ENCODE measurements around the gene CDH2. TPM values are rescaled to one million over a fixed set of nuclear protein-coding genes. Genes with fewer than 3 reads are reported as not detected.
A peak's percentile ranks its signal among the peaks of the same experiment; 100 is the strongest.

The CDH2 gene
- total RNA-seq, 1 donor from 2014 or later: 53.4 TPM

DNA sequence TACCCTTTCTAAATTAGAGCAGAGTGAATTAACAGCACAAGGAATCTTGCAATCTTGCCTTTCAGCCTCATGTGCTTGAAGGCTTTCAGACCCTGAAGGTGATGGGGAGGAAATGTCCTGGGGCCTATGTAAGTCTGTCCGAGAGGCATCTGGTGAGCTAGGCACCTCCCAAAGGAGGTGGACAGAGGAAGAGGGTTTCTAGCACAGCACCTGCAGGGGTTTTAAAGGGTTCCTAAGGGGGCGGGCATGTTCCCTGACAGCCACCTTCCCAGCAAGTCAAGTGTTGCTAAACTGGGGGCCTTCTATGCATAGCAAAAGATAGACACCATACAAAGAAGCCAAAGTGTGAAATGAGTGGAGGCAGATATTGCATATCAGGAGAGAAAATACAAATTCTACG lies 88.5 kb downstream of the CDH2 start:
- DNase-seq (ENCODE audit: low spot score): no peak

DNA sequence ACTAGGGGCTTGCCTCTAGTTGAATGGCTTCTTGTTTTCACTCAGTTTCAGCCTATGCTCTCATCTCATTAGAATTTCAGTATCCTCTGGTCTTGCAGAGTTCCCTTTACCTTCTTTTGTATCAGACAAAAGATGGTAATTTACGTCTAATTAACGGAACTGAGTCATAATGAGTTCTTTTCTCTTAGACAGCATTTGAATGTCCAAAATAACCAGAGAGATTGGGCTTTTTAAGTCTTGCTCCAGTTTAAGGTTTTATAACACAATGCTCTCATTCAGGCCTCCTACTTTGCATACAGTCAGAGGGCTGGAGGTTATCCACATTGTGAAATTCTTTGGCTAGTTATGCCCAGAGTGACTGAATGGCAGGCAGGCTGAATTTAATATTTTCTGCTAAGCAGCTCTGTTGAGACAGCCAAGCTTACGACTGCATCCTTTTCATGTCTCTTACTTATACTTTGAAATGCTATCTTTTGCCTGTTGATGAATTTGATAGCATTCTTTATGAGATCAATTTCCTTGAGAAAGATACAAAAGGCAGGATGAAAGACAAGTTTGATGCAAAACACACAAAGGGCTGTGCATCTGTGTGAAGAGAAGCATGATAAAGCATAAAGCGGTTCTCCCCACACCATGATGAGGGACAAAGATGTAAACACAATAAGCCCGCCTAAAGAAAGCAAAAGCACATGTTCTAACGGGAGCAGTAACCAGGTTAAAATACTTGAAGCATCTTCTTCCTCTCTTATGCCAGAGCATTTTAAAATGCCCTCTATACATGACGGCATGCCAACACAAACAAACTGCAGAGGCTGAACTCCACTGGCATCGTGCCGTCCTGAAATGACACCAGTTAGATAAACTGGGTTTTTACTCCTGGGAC lies 90.0 kb downstream of the CDH2 start:
- DNase-seq (ENCODE audit: low spot score): peak; percentile 75

DNA sequence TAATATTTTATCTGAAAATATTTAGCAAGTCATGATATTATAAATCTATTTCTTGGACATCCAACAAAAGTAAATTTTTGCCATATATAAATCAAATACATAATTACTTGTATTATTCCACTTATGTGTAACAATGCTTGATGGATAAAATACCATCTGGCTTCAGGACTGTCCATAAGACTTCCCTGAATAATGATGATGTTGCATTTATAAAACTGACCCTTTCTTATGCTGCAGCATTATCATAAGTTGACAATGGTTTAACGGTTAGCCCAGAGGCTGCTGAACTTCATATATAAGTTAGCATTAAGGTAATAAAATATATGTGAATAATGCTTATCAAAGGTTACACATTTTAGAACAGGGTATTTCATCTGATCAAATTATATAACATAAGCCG lies 95.4 kb downstream of the CDH2 start:
- DNase-seq (ENCODE audit: low spot score): no peak

DNA sequence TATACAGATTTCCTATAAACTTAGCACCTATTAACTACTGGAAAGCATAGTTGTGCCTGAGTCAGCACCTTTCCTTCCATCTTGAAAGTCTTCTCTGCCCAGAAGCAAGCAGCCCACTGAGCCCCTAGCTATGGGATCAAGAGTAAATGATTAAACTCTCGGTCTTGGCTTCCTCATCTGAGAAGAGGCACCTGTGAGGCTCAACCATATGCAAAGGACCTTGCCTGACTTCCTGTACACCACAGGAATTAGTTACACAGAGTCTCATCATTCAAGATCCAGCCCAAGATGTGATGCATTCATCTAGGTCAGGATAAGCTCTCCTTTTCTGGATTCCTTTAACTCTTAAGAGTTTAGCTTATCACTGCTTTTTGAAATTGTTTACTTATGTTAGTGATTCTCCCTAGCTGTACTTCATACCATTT lies 96.0 kb downstream of the CDH2 start:
- no peak for DNase-seq (ENCODE audit: low spot score)

DNA sequence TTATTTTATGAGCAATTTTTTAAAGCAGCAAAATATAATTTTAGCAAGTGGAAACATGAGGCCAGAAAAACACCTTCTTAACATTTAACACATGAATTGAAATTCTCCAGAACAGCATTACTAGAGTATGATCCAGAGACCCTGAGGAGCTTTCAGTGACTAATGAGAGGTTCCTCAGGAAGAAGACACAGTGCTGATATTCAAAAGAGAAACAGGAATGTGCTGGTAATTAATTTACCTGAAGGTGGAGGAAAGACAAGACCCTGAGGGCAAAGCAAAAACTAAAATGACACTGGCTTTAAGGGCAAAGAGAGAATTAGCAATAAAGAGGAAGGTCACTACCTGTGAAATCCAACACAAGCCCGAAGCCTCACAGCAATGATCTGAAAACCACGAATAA lies 97.0 kb downstream of the CDH2 start:
- DNase-seq (ENCODE audit: low spot score): peak; percentile 29

DNA sequence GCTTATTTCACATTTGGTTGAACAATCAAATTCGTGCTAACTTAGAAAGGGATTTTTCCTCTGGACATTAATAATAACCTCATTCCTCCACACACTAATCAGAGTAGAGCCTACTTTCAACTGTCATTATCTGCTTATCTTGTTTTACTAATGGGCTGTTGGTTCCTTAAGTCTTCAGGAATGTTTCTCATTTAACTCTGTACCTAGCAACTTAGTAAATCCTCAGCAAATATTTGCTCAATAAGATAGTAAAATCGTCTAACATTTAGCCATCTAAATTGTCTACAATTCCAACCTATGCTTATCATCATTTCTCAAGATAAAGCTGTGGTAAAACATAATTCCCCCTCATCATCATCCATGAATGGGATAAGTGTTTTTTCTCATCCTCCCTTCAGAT lies 98.1 kb downstream of the CDH2 start:
- DNase-seq (ENCODE audit: low spot score): peak; percentile 47

DNA sequence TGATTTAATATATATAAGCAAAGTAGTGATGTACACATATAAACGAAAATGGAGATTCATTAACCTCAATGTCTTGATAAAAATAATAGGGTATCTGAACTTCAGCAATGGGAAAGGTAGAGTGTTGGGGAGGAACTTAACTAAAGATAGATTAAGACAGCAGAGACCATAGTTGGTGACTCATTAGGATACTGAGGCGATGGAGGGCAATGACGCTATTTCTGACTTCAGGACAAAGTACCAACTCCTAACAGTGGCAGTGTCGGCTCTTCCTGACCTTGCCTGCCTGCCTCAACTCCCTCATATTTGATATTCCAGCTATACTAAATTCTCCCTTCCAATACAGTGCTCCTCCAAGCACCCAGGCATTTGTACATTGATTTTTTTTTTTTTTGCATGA lies 98.6 kb downstream of the CDH2 start:
- no peak for DNase-seq (ENCODE audit: low spot score)

DNA sequence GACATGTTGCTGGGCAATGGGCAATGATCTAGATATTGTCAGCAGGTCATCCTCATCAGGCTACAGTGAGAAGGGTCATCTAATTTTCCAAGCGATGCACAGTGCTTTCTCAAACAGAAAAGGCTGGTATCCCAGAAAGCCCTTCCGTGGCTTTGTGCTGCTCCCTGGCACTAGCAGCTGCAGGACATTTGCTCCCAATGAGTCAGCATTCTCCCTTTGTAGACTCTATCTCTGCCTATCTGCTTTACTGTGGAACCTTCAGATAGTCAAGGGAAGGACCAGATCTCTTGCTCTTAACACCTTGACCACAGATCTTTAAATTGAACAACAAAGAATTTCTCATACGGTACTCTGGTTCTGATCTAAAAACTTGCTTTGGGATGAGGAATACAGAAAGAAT lies 101.4 kb downstream of the CDH2 start:
- no peak for DNase-seq (ENCODE audit: low spot score)

DNA sequence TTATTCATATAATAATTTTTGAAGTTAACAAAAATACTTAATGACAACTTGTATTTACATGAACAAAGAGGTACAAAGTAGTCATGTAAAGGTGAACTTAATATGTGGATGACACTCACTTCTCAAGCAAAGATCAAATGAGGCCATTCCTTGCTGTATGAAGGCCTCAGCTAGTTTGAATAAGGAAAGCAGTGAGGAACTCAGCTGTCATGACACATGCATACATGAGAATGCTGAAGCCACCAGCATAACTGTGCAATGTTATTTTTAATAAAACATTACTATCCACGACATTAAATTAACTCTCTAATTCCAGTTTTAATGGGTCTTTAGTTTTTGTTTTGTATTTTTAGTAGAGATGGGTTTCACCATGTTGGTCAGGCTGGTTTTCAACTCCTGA lies 102.9 kb downstream of the CDH2 start:
- no peak for DNase-seq (ENCODE audit: low spot score)

DNA sequence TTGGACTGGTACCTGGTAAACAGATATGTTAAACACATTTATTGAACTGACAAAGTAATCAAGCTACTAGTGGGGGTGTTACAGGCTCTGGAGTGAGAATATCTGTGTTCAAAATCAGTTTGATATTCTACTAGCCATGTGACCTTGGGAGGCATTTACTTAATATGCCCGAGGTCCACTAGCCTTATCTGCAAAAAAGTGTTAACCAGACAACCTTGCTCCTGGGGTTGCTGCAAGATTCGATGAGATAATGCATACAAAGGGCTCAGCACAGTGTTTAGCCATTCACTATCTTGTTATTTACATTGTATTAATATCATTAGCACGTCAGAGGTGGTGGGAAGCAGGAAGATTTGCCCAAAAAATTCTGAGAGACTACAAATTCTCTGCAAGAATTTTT lies 103.3 kb downstream of the CDH2 start:
- DNase-seq (ENCODE audit: low spot score): no peak

DNA sequence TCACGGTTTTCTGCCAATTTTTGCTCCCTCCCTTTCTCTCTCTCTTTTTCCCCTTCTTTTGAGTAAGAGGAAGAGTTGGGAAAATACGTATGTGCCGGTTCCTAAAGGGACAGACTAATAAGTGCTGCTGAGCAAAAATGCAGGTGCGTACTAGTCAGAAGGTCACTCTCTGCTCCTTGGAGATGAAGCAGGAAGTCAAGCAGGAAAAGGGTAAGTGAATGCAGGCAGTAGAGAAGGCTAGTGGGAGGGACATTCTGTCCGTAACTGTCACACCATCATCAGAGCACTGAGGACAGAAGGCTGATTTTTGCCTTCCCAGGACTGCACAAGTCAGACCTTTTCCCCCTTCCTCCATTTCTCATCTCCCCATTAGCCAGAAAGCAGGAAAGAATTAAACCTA lies 105.7 kb downstream of the CDH2 start:
- no peak for DNase-seq (ENCODE audit: low spot score)

DNA sequence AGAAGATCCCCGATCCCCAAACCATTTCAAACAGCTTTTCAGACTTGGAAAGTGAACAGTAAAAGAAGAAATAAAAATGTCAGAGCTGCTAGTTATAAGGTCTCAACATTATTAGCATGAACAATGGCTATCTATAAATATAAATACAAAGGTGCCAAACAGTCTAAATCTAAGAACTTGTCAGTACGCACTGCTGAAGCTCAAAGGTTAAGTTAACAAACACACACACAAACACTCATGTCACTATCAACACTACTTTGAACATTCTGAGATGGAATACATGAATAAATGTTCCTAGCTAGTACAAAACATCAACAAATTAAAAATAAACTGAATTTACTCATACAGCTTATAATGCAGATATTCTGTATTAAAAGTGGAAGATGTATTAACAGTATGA lies 108.7 kb downstream of the CDH2 start:
- no peak for DNase-seq (ENCODE audit: low spot score)

DNA sequence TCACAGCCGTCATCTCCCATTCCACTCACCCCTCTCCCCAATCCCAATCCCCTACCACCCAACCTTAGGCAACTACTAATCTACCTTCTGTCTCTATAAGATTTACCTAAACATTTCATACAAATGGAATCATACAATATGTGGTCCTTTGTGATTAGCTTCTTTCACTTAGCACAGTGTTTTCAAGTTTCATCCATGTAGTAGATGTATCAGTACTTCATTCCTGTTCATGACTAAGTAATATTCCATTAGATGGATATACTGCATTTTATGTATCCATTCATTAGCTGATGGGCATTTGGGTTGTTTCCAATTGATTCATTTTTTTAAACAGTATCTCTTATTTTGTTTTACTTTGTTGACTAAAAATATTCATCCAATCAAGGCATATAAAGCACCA lies 109.6 kb downstream of the CDH2 start:
- DNase-seq (ENCODE audit: low spot score): no peak

DNA sequence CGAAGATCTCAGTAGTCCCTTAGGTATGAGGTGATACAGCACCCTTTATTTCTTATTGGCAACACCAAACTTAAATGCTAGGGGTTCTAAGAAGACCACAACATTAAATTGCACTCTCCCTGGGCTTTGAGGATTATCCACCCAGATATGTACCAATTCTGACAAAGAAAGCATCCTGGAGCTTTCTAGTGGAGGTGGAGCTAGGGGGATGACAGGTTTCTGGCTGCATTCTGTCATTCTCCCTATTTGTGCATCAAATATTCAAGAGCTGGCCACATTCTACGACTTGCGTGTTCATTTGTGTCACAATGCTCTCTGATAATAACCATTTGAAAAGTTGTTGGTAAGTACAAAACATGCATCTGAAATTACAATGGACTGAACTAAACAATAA lies 111.1 kb downstream of the CDH2 start:
- no peak for DNase-seq (ENCODE audit: low spot score)

DNA sequence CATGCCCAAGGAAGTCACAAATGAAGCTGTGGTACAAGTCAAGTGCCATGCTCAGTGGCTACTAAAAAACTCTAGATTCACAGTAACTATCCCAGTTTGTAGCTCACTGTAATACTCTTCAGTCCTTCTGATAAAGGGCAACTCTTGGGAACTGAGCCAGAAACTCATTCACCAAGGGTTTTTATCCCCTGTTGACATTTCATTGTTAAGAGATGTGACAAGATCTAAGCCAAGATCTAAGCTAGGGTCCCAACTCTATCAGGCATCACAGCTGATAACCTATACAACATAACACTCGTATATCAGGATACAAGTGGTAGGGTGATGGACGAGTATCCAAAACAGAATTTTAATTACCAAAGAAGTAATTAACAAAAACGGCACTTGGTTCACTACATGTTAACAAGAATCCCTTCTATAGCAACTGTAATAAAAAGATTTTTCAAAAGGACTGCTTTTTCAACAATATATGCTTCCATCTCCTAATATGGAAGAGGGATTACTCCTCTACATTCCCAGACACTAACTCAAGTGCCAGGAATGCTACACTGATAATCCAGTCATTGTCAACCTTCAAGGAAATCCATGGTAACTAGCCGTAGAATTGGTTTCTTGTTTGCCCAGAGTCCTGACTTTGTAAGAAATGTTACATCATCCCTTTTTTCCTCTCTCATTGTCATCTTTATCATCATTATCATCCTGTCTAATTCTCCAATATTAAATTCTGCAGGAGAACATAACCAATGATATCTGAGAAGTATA lies 111.7 kb downstream of the CDH2 start:
- peak; percentile 53 for DNase-seq (ENCODE audit: low spot score)

DNA sequence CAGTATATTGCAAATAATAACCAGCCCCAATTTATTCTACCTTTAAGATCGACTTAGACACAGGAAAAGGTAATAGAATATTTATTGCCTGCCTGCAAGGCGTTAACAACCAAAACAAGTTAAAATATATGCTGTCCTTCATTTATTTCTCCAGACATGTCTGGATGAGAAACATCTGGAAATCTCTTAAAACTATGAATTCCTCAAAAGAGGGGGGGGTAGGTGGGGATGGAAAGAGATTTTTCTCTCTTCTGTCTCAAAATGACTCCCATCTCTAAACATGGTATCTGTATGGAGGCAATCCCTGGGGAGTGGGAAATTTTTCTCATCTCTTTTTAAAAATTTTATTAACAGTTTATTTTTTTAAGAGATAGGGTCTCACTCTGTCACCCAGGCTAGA lies 113.0 kb downstream of the CDH2 start:
- DNase-seq (ENCODE audit: low spot score): no peak

DNA sequence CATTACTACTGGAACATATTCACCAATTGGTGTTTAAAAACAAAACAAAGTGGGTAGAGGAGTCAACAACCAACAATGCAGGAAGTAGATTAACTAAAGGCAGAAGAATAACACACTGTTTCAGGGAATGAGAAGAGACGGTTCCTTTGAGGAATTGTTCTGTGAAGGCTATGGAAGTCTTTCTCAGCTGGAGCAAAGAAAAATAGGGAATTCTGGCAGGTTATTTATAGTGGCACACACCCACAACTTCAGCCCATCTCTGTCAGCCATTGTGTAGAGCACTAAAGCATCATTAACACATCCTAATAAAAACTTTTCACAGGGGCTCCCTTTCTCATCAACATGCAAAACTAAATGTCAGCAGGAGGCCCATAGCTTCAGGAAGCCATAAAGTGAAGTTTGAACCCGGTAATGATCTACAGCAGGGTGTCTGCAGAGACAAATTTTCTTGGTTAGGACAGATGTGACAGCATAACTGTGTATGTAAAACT lies 113.6 kb downstream of the CDH2 start:
- DNase-seq (ENCODE audit: low spot score): no peak

DNA sequence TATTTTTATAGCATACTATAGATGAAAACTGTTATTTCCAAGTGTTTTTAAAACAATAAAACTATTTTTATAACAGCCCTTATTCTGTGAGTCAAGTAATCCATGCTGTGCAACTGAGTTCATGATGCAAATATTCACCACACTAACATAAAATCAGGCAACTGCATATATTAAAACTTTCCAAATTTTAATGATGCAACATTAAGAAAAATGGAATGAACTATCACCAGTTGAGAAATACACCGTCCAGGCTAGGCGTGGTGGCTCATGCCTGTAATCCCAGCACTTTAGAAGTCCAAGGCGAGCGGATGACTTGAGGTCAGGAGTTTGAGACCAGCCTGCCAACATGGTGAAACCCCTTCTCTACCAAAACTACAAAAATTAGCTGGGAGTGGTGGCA lies 114.5 kb downstream of the CDH2 start:
- DNase-seq (ENCODE audit: low spot score): no peak

DNA sequence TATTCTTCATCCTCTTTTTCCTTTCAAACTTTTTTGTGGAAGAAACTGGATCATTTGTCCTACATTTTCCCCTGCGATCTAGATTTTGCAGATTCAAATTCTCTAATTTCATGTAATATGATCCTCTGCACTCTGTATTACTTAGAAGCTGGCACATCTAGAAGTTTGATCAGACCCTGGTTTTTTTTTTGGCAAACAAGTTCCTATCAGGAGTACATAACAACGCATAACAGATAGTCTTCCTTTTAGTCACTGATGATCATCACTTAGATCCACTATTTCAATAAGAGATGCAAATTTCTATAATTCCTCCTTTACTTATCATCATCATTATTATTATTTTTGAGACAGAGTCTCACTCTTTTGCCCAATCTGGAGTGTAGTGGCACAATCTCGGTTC lies 117.1 kb downstream of the CDH2 start:
- DNase-seq (ENCODE audit: low spot score): no peak

DNA sequence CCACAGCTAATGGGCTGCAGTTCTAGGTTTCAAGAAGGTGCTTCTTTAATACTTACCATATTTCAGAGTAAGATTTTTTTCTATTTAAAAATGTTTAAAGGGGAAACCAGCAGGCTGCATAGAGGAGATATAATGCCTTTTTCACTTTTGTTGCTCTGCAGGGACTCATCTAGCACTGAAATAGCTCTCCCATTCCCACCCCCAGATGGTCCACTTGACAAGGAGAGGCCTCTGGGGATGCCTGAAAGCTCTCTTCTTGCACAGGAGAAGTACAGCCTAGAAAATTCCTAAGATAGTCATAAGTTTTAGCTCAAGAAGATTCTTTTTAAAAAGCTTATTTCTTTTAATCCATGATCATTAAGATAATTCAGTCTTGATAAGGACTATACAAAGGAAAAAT lies 126.4 kb downstream of the CDH2 start:
- DNase-seq (ENCODE audit: low spot score): peak; percentile 62

DNA sequence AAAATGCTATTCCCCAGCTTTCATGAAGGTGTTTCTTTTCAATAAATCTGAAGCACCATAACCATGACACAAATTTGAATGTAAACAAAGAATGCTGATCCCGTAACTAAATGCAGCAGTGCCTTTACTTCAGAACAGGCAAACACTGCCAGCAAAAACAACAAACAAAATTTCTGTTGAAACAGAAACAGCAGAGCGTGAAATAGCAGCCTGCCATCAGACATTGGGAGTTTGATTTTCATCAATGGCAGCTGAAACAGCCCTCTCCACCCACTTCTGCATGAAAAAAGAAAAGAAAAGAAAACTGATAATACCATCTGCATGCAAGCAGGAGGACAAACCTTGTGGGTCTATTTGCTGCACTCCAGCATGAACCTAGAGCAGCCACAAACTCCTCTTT lies 128.3 kb downstream of the CDH2 start:
- DNase-seq (ENCODE audit: low spot score): no peak

DNA sequence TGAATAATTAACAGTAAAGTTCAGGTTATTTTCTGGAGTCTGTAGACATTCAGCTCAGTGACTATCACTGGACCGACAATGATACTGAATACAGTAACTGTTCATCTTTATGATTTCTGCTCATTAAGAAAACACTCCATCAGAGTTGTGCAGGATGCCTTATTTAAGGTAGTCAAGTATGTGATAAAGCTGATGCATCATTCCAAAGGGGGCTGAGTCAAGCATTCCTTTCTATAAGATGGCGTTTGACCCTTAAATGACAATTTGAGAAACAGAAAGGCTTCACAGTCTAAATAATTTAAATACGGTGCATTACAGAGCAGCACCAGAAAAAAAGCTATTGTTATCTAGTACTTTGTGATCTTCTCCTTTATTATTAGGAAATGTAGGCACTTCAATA lies 131.1 kb downstream of the CDH2 start:
- no peak for DNase-seq (ENCODE audit: low spot score)

Data from umbilical cord (tissue), 2 donors.